HG03439 (cell line): ENCODE results near the gene PSG3.
"Not testable (repeated sequence)": the region's sequence is repeated elsewhere in the genome, so short reads cannot be mapped to it uniquely, and the experiment has no call there.

Experiments used
- ATAC-seq: cut with Tn5 transposase; IDR thresholded peaks from one replicate; pipeline ENCODE4 v1.9.1; 2021; ENCODE audit warnings: mild to moderate bottlenecking, moderate library complexity; ENCODE audit not compliant: unreplicated experiment

The PSG3 gene

GRCh38 chr19:42740381-42740780, at the start of gene PSG3:
Gene PSG3, minus strand, starts transcription at chr19:42740481. Its CDS starts 97 bp downstream, at chr19:42740384.
- ATAC-seq = not testable (repeated sequence)

GRCh38 chr19:42788766-42789165, 48.5 kb upstream of the PSG3 start:
- not testable (repeated sequence) for ATAC-seq

GRCh38 chr19:42787766-42788165, 47.5 kb upstream of the PSG3 start:
- not testable (repeated sequence) for ATAC-seq

GRCh38 chr19:42776750-42777612, 36.7 kb upstream of the PSG3 start:
- not testable (repeated sequence) for ATAC-seq

- ATAC-seq = not testable (repeated sequence)
Measured at GRCh38 chr19:42774510-42775158, 34.4 kb upstream of the PSG3 start.

- not testable (repeated sequence) for ATAC-seq
Measured at GRCh38 chr19:42767319-42767718, 27.0 kb upstream of the PSG3 start.

GRCh38 chr19:42766871-42767270, 26.6 kb upstream of the PSG3 start:
- not testable (repeated sequence) for ATAC-seq

- ATAC-seq = no peak
Measured at GRCh38 chr19:42764836-42765235, 24.6 kb upstream of the PSG3 start.

GRCh38 chr19:42762789-42763188, 22.5 kb upstream of the PSG3 start:
- no peak for ATAC-seq

GRCh38 chr19:42761924-42762295, 21.6 kb upstream of the PSG3 start:
- not testable (repeated sequence) for ATAC-seq

- not testable (repeated sequence) for ATAC-seq
Measured at GRCh38 chr19:42760954-42761923, 21.0 kb upstream of the PSG3 start.

- not testable (repeated sequence) for ATAC-seq
Measured at GRCh38 chr19:42758667-42759066, 18.4 kb upstream of the PSG3 start.

GRCh38 chr19:42752246-42752645, 12.0 kb upstream of the PSG3 start:
- not testable (repeated sequence) for ATAC-seq

- not testable (repeated sequence) for ATAC-seq
Measured at GRCh38 chr19:42741726-42742607, 1.7 kb upstream of the PSG3 start.

GRCh38 chr19:42737581-42738011, 2.7 kb downstream of the PSG3 start:
- ATAC-seq = not testable (repeated sequence)

GRCh38 chr19:42728341-42728740, 11.9 kb downstream of the PSG3 start:
- not testable (repeated sequence) for ATAC-seq

- ATAC-seq = not testable (repeated sequence)
Measured at GRCh38 chr19:42714000-42714399, 26.3 kb downstream of the PSG3 start.

GRCh38 chr19:42712753-42713152, 27.5 kb downstream of the PSG3 start:
- not testable (repeated sequence) for ATAC-seq

- not testable (repeated sequence) for ATAC-seq
Measured at GRCh38 chr19:42710986-42711385, 29.3 kb downstream of the PSG3 start.

- ATAC-seq = no peak
Measured at GRCh38 chr19:42697884-42698283, 42.4 kb downstream of the PSG3 start.
